Vagina (tissue), 2 donors: ENCODE results near the gene FZD8.

Experiments used
- CTCF ChIP-seq, 3 experiments: fragments of 450-650 bp in 2 of 3; fragments of 200-600 bp in 1 of 3; sonication (generic) in 1 of 3; IDR thresholded peaks; one replicate each; pipeline ENCODE4 v1.5.1; 2017 to 2019; ENCODE audit warnings: antibody characterized with exemption in 3 of 3, mild to moderate bottlenecking in 2 of 3, moderate library complexity in 2 of 3
- POLR2A ChIP-seq, 2 donors: fragments of 450-650 bp; IDR thresholded peaks; one replicate each; pipeline ENCODE4 v1.6.1; 2017; ENCODE audit warnings: antibody characterized with exemption in 2 of 2, mild to moderate bottlenecking in 2 of 2, moderate library complexity in 2 of 2

- TF ChIP-seq CTCF (IDR thresholded peaks at IDR 0.05) (no peak), POLR2A (IDR thresholded peaks at IDR 0.05) (no peak)
Measured at GRCh38 chr10:35606430-35606829, 35.7 kb downstream of the FZD8 start.
